Spleen (tissue), 11 donors: ENCODE results near the gene INPP5D. TPM values are rescaled to one million over a fixed set of nuclear protein-coding genes. Genes with fewer than 3 reads are reported as not detected.

Experiments used
- DNase-seq: peaks from one replicate; pipeline ENCODE4 v3.0.0-alpha.2; 2020
- H3K27ac ChIP-seq, 8 donors: fragments of 200-600 bp; sonication (generic) in 7 of 8; 1 replicate in 4 of 8; 2 replicates in 4 of 8; pipeline versions ENCODE4 v1.5.0 to v1.8.0; 2016 to 2021; ENCODE audit warnings: inconsistent platforms in 4 of 8, mild to moderate bottlenecking in 4 of 8, moderate library complexity in 1 of 8
- H3K27me3 ChIP-seq, 7 donors: fragments of 200-600 bp; sonication (generic) in 6 of 7; replicated peaks in 1 of 7; 1 replicate in 4 of 7; 2 replicates in 3 of 7; pipeline versions ENCODE4 v1.5.0 to v1.8.0; 2016 to 2021; ENCODE audit warnings: inconsistent platforms in 3 of 7, mild to moderate bottlenecking in 1 of 7
- H3K36me3 ChIP-seq, 6 donors: fragments of 200-600 bp; sonication (generic) in 5 of 6; 1 replicate in 4 of 6; 2 replicates in 2 of 6; pipeline versions ENCODE4 v1.5.0 to v1.8.0; 2016 to 2021; ENCODE audit warnings: inconsistent platforms in 2 of 6
- H3K4me1 ChIP-seq, 6 donors: fragments of 200-600 bp; sonication (generic) in 5 of 6; 1 replicate in 3 of 6; 2 replicates in 3 of 6; pipeline versions ENCODE4 v1.5.0 to v1.8.0; 2016 to 2021; ENCODE audit warnings: inconsistent platforms in 3 of 6
- H3K4me3 ChIP-seq, 8 donors: fragments of 200-600 bp; sonication (generic) in 7 of 8; 1 replicate in 4 of 8; 2 replicates in 4 of 8; pipeline versions ENCODE4 v1.5.0 to v1.8.0; 2016 to 2021; ENCODE audit warnings: inconsistent platforms in 4 of 8, mild to moderate bottlenecking in 4 of 8, moderate library complexity in 2 of 8
- H3K9me3 ChIP-seq, 8 donors: fragments of 200-600 bp; sonication (generic) in 7 of 8; 1 replicate in 4 of 8; 2 replicates in 4 of 8; pipeline versions ENCODE4 v1.5.0 to v1.8.0; 2016 to 2021; ENCODE audit warnings: inconsistent platforms in 4 of 8
- POLR2A ChIP-seq, 3 donors: fragments of 450-650 bp; IDR thresholded peaks; one replicate each; pipeline ENCODE4 v1.5.1; 2017; ENCODE audit warnings: antibody characterized with exemption in 3 of 3, mild to moderate bottlenecking in 1 of 3
- POLR2AphosphoS5 ChIP-seq, 3 donors: sonication (generic); formaldehyde crosslinking; IDR thresholded peaks; one replicate each; pipeline ENCODE4 v1.5.1; 2017; ENCODE audit warnings: antibody characterized with exemption in 3 of 3
- WGBS, 5 donors: extraction: QIAGEN DNeasy Blood & Tissue Kit in 3 of 5; methylation state at CpG; one replicate each; pipeline versions ENCODE4 v1.1.5 to v1.1.7; 2013 to 2018; 5-methylcytosine and 5-hydroxymethylcytosine counted together
- intact Hi-C: fragments of 100-400 bp; cut with DNase I; formaldehyde crosslinking; loops from one replicate; pipeline ENCODE4 v1.15.0; 2023; ENCODE audit warnings: low total_unique reads
- polyA plus RNA-seq, 3 donors: library from polyadenylated mRNA; stranded (reverse); fragments of 200-250 nt; gene quantifications; one replicate each; pipeline ENCODE4 v1.2.1, GENCODE V29; 2013
- total RNA-seq, 7 donors: library from RNA; depleted of rRNA in 3 of 7; stranded (reverse); fragments of >200 nt in 3 of 7; fragmentation: NEBNext Ultra II Directional in 4 of 7; extraction: Animal tissue kit (Norgen Biotek cat#: 25700) in 4 of 7; gene quantifications; one replicate each; pipeline versions ENCODE4 v1.1.0 to v1.2.1, GENCODE V29; 2016 to 2021
- TF ChIP-seq, protein P1 (sequence below), 11 experiments: fragments of 200-600 bp in 7 of 11; fragments of 450-650 bp in 4 of 11; sonication (generic) in 4 of 11; IDR thresholded peaks in 8 of 11; conservative IDR thresholded peaks in 3 of 11; 1 replicate in 7 of 11; 2 replicates in 4 of 11; pipeline versions ENCODE4 v1.4.0 to v1.8.0; 2016 to 2021; ENCODE audit warnings: antibody characterized with exemption in 11 of 11, inconsistent platforms in 4 of 11, mild to moderate bottlenecking in 1 of 11
- donor health status: healthy with polysubstance abuse.
- donor health status: DM: no; HTN: no; CAD: no; lungs with moderate emphysema.
- donor health status: DM: no; HTN: no; CAD: no.
- donor health status: Bipolar disorder and iron deficiency.
- donor health status: healthy.
- donor health status: DM: no; HTN: no; CAD: no.
- donor health status: DM: yes; HTN: yes; CAD: no.

INPP5D gene
- total and polyA plus RNA-seq, 10 donors, result 71.1 to 246 (median 181) TPM

DNA sequence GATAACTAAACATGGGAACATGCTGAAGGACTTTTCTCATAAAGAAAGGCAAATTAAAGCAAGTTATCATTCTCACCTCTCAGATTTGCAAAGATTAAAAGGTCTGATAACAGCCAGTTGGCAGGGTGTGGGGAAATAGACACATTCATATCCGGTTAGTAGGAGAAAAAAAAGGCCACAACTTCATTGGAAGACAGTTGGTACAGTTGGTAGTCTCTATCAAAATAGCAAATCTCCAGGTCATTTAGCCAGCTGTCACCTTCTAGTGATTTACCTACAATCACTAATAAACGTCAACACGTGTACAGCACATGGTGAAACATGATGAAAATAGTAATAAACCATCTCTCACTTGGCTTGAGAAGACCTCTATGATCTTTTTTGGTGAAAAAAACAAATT is 16.6 kb downstream of the INPP5D start:
- no peak for DNase-seq
- Histone ChIP-seq H3K4me3 (peak overlapping the region in 2 of 8 donors; percentile 16 to 60), H3K9me3 (peaks cover 0 to 4% (median 1%) of the 10 kb centered on the region in 8 donors), H3K36me3 (peaks cover 0 to 76% (median 18%) of the 10 kb centered on the region in 6 donors), H3K27ac (peak overlapping the region; percentile 22 to 96 (median 92)), H3K4me1 (peaks cover 69 to 100% (median 98%) of the 10 kb centered on the region in 6 donors), H3K27me3 (no peaks in the 10 kb centered on the region)
- TF ChIP-seq POLR2AphosphoS5 (IDR thresholded peaks at IDR 0.05), result peak in 1 of 3 donors; percentile 11
- TF ChIP-seq, protein P1, sequence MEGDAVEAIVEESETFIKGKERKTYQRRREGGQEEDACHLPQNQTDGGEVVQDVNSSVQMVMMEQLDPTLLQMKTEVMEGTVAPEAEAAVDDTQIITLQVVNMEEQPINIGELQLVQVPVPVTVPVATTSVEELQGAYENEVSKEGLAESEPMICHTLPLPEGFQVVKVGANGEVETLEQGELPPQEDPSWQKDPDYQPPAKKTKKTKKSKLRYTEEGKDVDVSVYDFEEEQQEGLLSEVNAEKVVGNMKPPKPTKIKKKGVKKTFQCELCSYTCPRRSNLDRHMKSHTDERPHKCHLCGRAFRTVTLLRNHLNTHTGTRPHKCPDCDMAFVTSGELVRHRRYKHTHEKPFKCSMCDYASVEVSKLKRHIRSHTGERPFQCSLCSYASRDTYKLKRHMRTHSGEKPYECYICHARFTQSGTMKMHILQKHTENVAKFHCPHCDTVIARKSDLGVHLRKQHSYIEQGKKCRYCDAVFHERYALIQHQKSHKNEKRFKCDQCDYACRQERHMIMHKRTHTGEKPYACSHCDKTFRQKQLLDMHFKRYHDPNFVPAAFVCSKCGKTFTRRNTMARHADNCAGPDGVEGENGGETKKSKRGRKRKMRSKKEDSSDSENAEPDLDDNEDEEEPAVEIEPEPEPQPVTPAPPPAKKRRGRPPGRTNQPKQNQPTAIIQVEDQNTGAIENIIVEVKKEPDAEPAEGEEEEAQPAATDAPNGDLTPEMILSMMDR (IDR thresholded peaks at IDR 0.05 in 8 of 11, conservative IDR thresholded peaks at IDR 0.05 in 3 of 11), result no peak
- no peak for TF ChIP-seq POLR2A (IDR thresholded peaks at IDR 0.05)
- intact Hi-C loops, result no loop called here
- 21 to 25% (median 24%) methylated on average over 3 of the region's 3 CpGs for WGBS, 5 donors

DNA sequence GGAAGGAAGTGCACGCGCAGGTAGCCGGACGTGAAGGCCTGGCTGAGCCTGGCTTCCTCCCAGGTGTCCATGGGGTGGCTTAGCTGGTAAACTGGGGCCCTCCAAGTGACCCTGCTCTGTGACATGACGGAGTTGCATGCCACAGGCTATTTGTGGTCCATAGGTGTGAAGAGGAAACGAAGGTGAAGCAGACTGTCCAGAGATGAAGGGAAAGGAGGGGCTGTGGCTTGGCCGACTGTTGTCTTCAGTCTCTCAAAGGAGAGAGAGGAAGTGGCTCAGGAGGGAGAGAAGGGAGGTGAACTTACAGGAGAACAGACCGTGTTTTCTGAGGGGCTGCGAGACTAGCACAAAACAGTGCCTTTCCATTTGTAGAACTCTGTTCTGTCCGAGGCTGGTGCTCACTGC is 19.3 kb downstream of the INPP5D start:
- peak; percentile 87 for DNase-seq
- Histone ChIP-seq H3K27me3 (no peaks in the 10 kb centered on the region), H3K9me3 (no peaks in the 10 kb centered on the region), H3K4me1 (peaks cover 85 to 100% (median 100%) of the 10 kb centered on the region in 6 donors), H3K4me3 (peak overlapping the region in 2 of 8 donors; percentile 7 to 58), H3K27ac (peak overlapping the region; percentile 79 to 96 (median 92)), H3K36me3 (peaks cover 0 to 62% (median 14%) of the 10 kb centered on the region in 6 donors)
- TF ChIP-seq POLR2A (IDR thresholded peaks at IDR 0.05), result no peak
- TF ChIP-seq, protein P1 (IDR thresholded peaks at IDR 0.05 in 8 of 11, conservative IDR thresholded peaks at IDR 0.05 in 3 of 11), result no peak
- TF ChIP-seq POLR2AphosphoS5 (IDR thresholded peaks at IDR 0.05), result peak; percentile 66 to 85 (median 70)
- 18 to 35% (median 19%) methylated on average over 10 of the region's 10 CpGs for WGBS, 5 donors
- intact Hi-C loops, result no loop called here

DNA sequence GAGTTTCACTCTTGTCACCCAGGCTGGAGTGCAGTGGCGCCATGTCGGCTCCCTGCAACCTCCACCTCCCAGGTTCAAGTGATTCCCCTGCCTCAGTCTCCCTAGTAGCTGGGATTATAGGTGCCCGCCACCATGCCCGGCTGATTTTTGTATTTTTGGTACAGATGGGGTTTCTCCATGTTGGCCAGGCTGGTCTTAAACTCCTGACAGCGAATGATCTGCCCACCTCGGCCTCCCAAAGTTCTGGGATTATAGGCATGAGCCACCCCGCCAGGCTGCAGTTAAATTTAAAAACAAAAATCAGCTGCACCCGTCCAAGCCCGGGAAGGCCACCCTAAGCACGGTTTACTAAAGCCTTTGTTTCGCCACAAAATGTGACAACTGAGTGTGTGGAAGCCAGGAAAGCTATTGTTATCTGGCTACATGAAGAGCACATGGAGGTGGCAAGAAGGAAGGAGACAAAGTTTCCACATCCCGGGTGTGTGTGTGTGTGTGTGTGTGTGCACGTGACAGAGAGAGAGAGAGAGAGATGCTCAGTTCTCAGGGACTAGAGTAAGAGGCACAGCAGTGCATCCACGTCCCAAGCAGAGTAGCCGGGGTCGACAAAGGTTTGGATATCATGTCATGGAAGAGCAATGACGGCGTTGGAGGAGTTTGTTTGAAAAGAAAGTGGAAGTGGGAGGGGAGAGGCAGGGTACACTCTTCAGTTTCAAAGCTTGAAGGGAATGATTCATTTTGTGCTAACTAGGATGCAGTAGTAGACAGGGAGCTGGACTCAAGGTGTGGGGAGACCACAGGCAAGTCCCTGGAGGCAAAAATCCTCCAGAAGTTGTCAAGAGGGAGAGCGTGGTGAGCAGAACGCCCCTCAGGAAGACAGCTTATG is 20.1 kb downstream of the INPP5D start:
- H3K36me3 ChIP-seq, result peaks cover 0 to 56% (median 14%) of the 10 kb centered on the region in 6 donors
- peak overlapping the region in 2 of 8 donors; percentile 8 to 58 for H3K4me3 ChIP-seq
- H3K27me3 ChIP-seq, result no peaks in the 10 kb centered on the region
- peak overlapping the region; percentile 79 to 96 (median 92) for H3K27ac ChIP-seq
- TF ChIP-seq POLR2AphosphoS5 (IDR thresholded peaks at IDR 0.05), result peak in 1 of 3 donors; percentile 48
- TF ChIP-seq, protein P1 (IDR thresholded peaks at IDR 0.05 in 8 of 11, conservative IDR thresholded peaks at IDR 0.05 in 3 of 11), result no peak
- no peak for TF ChIP-seq POLR2A (IDR thresholded peaks at IDR 0.05)
- H3K4me1 ChIP-seq, result peaks cover 85 to 100% (median 100%) of the 10 kb centered on the region in 6 donors
- H3K9me3 ChIP-seq, result no peaks in the 10 kb centered on the region
- intact Hi-C loops, result no loop called here
- WGBS, 5 donors, result 54 to 73% (median 65%) methylated on average over 20 of the region's 20 CpGs
- peak; percentile 77 for DNase-seq

DNA sequence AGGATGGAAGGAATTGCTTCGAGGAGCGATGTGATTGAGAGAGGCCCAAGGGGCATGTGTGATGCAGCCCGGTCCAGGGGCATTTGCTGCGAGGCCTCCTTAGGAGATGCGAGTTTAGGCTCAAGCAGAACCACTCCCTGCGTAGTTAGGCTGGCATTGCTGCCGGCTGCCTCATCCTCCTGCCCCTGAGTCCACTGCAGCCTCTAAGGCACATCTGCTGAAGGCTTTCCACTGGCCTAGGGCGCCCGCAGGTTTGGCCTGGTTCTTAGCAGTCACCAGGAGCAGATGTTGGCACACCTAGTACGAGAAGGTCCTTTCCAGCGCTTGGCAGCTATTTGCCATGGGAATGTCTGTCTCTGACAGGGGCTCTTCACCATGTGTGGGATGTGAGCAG is 20.7 kb downstream of the INPP5D start:
- TF ChIP-seq POLR2AphosphoS5 (IDR thresholded peaks at IDR 0.05), result peak in 2 of 3 donors; percentile 16 to 34
- TF ChIP-seq, protein P1 (IDR thresholded peaks at IDR 0.05 in 8 of 11, conservative IDR thresholded peaks at IDR 0.05 in 3 of 11), result no peak
- no peaks in the 10 kb centered on the region for H3K9me3 ChIP-seq
- peak overlapping the region in 2 of 8 donors; percentile 8 to 58 for H3K4me3 ChIP-seq
- peaks cover 86 to 100% (median 100%) of the 10 kb centered on the region in 6 donors for H3K4me1 ChIP-seq
- peaks cover 0 to 60% (median 14%) of the 10 kb centered on the region in 6 donors for H3K36me3 ChIP-seq
- 80 to 90% (median 84%) methylated on average over 11 of the region's 11 CpGs for WGBS, 5 donors
- intact Hi-C loops, result no loop called here
- peak; percentile 76 for DNase-seq
- peak overlapping the region; percentile 79 to 96 (median 92) for H3K27ac ChIP-seq
- H3K27me3 ChIP-seq, result no peaks in the 10 kb centered on the region
